HFFc6 (cell line): Measurements from ENCODE around the gene KDM2A. TPM values are rescaled to one million over a fixed set of nuclear protein-coding genes. Genes with fewer than 3 reads are reported as not detected.

Experiments
- DNase-seq: peaks from one replicate; pipeline ENCODE4 v3.0.0-alpha.2; 2018
- H3K27ac Mint-ChIP-seq: 2 replicates; pipeline ENCODE4 v1.8.0; 2020; ENCODE audit warnings: mild to moderate bottlenecking, mixed read lengths
- H3K27me3 Mint-ChIP-seq: 2 replicates; pipeline ENCODE4 v1.8.0; 2021; ENCODE audit warnings: mild to moderate bottlenecking, moderate library complexity, mixed read lengths; ENCODE audit not compliant: insufficient read depth
- H3K36me3 Mint-ChIP-seq: 2 replicates; pipeline ENCODE4 v1.8.0; 2021; ENCODE audit warnings: low read depth, mixed read lengths
- H3K4me1 Mint-ChIP-seq: 2 replicates; pipeline ENCODE4 v1.8.0; 2020; ENCODE audit warnings: low read depth, mixed read lengths
- H3K4me3 Mint-ChIP-seq: 2 replicates; pipeline ENCODE4 v1.8.0; 2020; ENCODE audit warnings: mild to moderate bottlenecking, moderate library complexity, mixed read lengths
- H3K9me3 Mint-ChIP-seq: 2 replicates; pipeline ENCODE4 v1.8.0; 2020; ENCODE audit warnings: mild to moderate bottlenecking, mixed read lengths
- CTCF ChIP-seq: fragments of 200-600 bp; sonication (generic); IDR thresholded peaks from 2 replicates; pipeline ENCODE4 v1.5.0; 2021; ENCODE audit warnings: antibody characterized with exemption, mild to moderate bottlenecking
- total RNA-seq, 6 experiments: library from RNA; stranded (reverse); fragmentation: NEBNext Ultra II Directional; extraction: Animal tissue kit (Norgen Biotek cat#: 25700); gene quantifications; 2 replicates in 1 of 6; 3 replicates in 5 of 6; pipeline ENCODE4 v1.2.3, GENCODE V29; 2021

The KDM2A gene
- total RNA-seq, 6 experiments from 2014 or later, result 46.1 to 55.0 (median 49.7) TPM

- peaks cover 50% of the 10 kb centered on the region for H3K36me3 Mint-ChIP-seq
- TF ChIP-seq CTCF, result no peak
- H3K27me3 Mint-ChIP-seq, result peaks cover 6% of the 10 kb centered on the region
- peak overlapping the region; percentile 100 for H3K4me3 Mint-ChIP-seq
- H3K4me1 Mint-ChIP-seq, result peaks cover 61% of the 10 kb centered on the region
- peak; percentile 87 for DNase-seq
- peak overlapping the region; percentile 99 for H3K27ac Mint-ChIP-seq
- no peaks in the 10 kb centered on the region for H3K9me3 Mint-ChIP-seq
These were observed 121.7 kb downstream of the KDM2A start for GRCh38 chr11:67240576-67241389.

- peak overlapping the region; percentile 100 for H3K4me3 Mint-ChIP-seq
- peak overlapping the region; percentile 99 for H3K27ac Mint-ChIP-seq
- TF ChIP-seq CTCF, result no peak
- peaks cover 60% of the 10 kb centered on the region for H3K36me3 Mint-ChIP-seq
- H3K9me3 Mint-ChIP-seq, result no peaks in the 10 kb centered on the region
- DNase-seq, result no peak
- H3K4me1 Mint-ChIP-seq, result peaks cover 68% of the 10 kb centered on the region
- peaks cover 6% of the 10 kb centered on the region for H3K27me3 Mint-ChIP-seq
These were observed 123.5 kb downstream of the KDM2A start for GRCh38 chr11:67242548-67242947.

GRCh38 chr11:67243051-67243450, 124.0 kb downstream of the KDM2A start:
- peak overlapping the region; percentile 99 for H3K27ac Mint-ChIP-seq
- no peak for TF ChIP-seq CTCF
- no peaks in the 10 kb centered on the region for H3K9me3 Mint-ChIP-seq
- DNase-seq, result no peak
- peak overlapping the region; percentile 100 for H3K4me3 Mint-ChIP-seq
- H3K27me3 Mint-ChIP-seq, result peaks cover 6% of the 10 kb centered on the region
- H3K36me3 Mint-ChIP-seq, result peaks cover 63% of the 10 kb centered on the region
- peaks cover 72% of the 10 kb centered on the region for H3K4me1 Mint-ChIP-seq

- Mint-ChIP-seq H3K4me3 (no peak overlapping the region), H3K36me3 (peaks cover 77% of the 10 kb centered on the region), H3K4me1 (peaks cover 71% of the 10 kb centered on the region), H3K27me3 (peaks cover 3% of the 10 kb centered on the region), H3K9me3 (no peaks in the 10 kb centered on the region), H3K27ac (peak overlapping the region; percentile 46; the same call in 1 of the 2 replicates)
- DNase-seq, result no peak
- TF ChIP-seq CTCF, result no peak
These were observed 126.0 kb downstream of the KDM2A start for GRCh38 chr11:67245046-67245445.

GRCh38 chr11:67247946-67248550, 129.0 kb downstream of the KDM2A start:
- Mint-ChIP-seq H3K4me3 (peak overlapping the region; percentile 31; the same call in 1 of the 2 replicates), H3K27ac (peak overlapping the region; percentile 84), H3K9me3 (no peaks in the 10 kb centered on the region), H3K36me3 (peaks cover 49% of the 10 kb centered on the region), H3K27me3 (peaks cover 3% of the 10 kb centered on the region), H3K4me1 (peaks cover 49% of the 10 kb centered on the region)
- no peak for TF ChIP-seq CTCF
- no peak for DNase-seq
